ENCODE results near the gene KCNIP1.

The KCNIP1 gene

DNA sequence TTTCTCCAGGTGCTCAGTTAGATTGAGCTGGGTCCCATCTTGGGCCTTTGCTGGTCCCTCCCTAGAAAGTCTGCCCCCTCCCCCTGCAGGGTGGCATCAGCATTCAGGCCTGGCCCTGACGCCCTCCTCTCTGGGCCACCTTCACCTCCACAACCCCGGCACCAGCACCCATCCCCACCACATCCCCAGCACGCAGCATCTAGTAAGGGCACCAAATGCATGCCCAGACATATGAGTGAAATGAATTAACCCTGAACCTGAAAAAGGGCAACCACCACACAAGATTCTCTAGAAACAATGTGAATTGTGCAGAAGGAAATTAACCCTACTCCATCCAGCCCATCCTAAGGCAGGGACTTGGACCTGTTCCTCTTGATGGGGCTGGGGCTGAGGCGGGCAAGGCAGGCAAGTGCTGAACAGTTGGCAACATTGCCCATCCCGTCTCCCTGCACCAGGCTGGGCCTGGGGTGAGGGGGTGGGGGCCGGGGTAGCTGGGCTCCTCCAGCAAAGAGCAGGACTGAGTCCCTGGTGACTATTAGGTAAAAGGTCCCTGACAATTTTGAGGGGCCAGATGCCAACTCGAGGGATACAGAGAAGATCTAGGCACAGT, 125.9 kb downstream of the KCNIP1 start:
- no peak for TF ChIP-seq GATA2 (IDR thresholded peaks at IDR 0.05; ENCODE audit: low read depth, low read length)
- no peak for TF ChIP-seq GATA3 (IDR thresholded peaks at IDR 0.05; ENCODE audit: low read depth, low read length)

DNA sequence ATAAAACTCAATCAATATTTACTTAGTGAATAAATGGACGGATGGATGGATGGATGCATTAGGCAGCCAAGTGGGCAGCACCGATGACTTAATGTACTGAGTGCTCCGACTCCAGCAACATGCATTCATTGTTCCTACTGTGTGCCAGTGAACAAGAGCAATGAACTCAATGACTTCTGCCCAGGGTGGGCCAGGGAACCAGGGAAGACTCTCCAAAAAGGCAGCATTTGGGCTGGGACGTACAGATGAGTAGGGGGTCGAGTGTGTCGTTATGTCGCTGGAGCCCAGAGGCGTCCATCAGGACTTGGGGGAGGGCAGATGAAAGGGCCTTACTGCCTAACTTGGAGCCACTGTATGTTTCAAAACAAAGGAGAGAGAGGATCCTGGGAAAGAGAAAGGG, 126.4 kb downstream of the KCNIP1 start:
- TF ChIP-seq GATA3 (IDR thresholded peaks at IDR 0.05; ENCODE audit: low read depth, low read length) = no peak
- TF ChIP-seq GATA2 (IDR thresholded peaks at IDR 0.05; ENCODE audit: low read depth, low read length) = no peak

DNA sequence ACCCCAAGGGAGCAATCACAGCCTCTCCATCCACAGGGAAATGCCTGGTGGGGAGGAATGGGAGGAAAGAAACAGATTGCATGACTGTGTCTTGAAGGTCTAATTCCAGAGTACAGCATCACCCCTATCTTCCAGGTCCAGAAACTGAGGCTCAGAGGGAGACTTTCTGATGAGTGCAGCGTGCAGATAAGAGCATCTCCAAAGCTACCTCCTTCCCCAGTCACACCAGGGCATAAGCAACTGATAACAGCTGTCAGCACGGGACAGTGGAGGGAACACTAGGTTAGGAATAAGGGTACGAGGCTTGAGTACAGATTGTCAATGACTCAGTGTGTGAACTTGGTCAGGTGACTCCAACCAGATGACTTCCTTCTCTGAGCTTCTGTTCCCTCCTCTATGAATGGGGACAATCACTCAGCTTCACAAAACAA, 126.9 kb downstream of the KCNIP1 start:
- TF ChIP-seq GATA3 (IDR thresholded peaks at IDR 0.05; ENCODE audit: low read depth, low read length) (no peak), GATA2 (IDR thresholded peaks at IDR 0.05; ENCODE audit: low read depth, low read length) (no peak)

DNA sequence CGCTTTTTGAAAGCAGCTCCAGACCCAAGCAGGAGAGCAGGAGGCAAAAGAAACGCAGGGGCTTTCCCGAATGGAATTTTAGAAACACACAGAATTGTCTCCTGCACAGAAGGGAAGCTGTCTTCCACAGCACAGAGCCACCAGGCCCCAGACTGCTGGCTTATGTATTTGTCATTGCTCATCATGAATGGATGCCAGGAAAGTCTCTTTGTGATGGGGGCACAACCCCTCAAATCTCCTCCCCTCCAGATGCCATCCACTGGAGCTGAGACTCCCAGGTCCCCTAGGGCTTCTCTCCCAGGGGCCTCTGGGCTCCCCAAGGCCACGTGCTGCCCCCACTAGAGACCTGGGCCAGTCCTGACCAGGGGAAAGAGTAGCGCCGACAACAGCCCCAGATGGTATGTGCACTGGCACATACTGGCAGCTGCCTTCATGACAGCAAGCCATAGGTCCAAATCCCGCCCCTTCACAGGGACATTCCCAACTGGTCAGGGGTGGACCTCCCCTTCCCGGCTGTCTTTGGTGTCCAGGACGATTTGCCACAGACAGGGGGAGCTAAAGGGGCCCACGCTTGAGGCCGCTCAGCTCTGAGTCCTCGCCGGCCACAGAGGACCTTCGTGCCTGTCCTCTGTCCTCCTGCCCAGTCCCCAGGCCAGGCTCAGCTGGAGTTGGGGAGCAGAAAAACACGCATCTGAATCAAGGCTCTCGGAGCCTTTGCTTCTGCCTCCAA, 127.8 kb downstream of the KCNIP1 start:
- TF ChIP-seq GATA2 (IDR thresholded peaks at IDR 0.05; ENCODE audit: low read depth, low read length) (no peak), GATA3 (IDR thresholded peaks at IDR 0.05; ENCODE audit: low read depth, low read length) (no peak)

DNA sequence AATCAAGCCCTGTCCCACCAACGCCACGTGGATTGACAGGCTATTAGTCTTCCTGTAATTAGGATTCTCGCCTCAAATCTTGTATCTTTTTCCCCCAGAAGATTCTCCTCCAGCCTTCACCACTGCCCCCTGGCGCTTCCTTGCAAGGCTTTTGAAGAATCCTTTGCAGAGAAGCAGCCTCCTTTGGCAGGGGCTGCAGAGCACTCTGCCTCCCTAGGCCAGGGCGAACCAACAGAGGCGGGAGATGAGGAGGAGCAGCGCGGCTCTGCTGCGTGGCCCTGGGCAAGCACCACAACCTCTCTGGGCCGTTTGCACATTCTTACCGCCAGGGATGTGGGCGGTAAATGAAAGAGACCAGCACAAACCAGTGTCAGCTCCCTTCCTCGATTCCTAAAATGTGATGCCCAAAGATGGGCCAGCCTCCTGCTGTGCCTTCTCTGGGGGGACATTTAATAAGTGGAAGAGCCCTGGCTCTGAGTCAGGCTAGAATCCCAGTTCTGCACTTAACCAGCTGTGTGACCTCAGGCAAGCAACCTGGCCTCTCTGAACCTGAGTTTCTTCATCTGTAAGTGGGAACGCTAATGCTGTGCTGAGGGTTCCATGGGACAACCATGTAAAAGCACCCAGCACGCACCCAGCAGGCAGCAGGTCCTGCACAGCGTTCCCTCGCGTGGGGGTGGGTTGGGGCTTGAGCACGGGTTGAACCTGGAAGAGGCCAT, 128.6 kb downstream of the KCNIP1 start:
- TF ChIP-seq GATA2 (IDR thresholded peaks at IDR 0.05; ENCODE audit: low read depth, low read length) = no peak
- no peak for TF ChIP-seq GATA3 (IDR thresholded peaks at IDR 0.05; ENCODE audit: low read depth, low read length)

DNA sequence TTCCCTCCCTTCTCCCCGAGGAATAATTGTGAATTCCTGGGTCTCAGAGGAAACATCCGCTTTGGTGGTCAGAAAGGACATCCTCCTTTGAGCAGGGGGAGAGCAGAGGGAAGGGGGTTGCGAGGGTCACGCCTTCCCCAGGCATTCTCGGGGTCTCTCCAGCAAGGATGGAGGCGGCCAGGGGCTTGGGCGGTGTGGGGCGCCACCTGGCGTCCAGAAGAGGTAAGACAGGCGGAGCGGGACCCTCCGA, 129.1 kb downstream of the KCNIP1 start:
- TF ChIP-seq GATA3 (IDR thresholded peaks at IDR 0.05; ENCODE audit: low read depth, low read length) (no peak), GATA2 (IDR thresholded peaks at IDR 0.05; ENCODE audit: low read depth, low read length) (no peak)

DNA sequence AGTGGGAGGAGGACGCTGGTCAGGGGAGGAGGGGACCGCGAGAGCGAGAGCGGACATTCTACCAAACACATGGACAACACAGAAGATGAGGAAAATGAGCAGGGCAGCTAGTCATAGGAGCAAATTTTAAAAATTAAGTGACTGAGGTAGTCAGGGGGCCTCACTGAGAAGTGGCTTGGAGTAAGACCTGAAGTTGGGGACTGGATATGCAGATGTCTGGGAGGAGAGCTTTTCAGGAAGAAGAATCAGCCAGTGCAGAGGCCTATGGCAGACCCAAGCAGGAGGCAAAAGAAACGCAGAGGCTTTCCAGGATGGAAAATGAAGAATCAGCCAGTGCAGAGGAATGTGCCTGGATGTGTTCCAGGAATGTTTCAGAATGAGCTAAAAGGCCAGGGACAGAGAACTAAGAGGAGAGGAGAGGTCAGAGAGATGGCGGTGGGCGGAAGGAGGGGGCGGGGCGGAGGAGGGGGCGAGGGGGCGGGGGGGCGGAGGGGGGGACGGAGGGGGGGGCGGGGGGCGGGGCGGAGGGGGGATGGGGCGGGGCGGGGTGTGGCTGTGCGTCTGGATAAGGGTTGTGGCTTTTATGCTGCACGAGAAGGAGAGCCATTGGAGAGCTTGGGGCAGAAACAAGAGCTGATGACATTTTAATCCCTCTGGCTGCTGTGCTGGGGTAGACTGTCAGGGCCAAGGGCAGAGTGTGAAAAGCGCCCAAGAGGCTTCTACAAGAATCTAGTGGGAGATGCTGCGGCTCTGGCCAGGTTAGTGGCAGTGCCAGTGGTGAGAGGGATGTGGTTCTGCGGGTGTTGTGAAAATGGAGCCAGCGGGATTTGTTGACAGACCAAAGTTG, 129.6 kb downstream of the KCNIP1 start:
- TF ChIP-seq GATA3 (IDR thresholded peaks at IDR 0.05; ENCODE audit: low read depth, low read length) (no peak), GATA2 (IDR thresholded peaks at IDR 0.05; ENCODE audit: low read depth, low read length) (no peak)

DNA sequence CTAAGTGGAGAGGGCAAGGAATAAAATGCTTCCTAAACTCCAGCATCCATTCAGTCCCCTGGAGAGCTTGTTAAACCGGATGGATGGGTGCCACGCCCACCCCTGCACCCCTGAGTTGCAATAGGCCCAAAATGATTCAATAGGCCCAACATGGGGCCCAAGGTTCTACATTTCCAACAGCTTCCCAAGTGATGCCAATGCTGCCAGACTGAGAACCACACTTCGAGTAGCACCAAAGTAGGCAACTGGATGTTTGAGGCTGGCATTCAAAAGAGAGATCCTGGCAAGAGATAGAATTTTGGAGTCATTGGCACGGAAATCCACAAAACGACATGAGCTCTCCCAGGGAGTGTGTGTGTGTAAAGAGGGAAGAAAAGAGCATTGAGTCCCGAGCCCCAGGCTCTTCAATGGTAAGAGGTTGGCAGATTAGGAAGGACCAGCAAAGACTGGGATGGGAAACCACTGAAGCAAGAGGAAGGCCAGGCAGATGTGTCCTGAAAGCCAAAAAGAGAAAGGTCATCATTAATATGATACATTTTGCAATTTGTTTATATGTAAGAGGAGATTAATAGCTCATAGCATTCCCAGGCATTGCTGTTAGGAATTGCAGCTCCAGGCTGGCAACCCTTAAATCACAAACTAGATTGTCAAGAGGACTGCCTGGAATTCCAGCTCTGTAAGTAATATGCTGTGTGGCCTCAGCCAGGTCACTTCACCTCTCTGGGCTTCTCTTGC, 130.6 kb downstream of the KCNIP1 start:
- TF ChIP-seq GATA3 (IDR thresholded peaks at IDR 0.05; ENCODE audit: low read depth, low read length) (no peak), GATA2 (IDR thresholded peaks at IDR 0.05; ENCODE audit: low read depth, low read length) (no peak)

DNA sequence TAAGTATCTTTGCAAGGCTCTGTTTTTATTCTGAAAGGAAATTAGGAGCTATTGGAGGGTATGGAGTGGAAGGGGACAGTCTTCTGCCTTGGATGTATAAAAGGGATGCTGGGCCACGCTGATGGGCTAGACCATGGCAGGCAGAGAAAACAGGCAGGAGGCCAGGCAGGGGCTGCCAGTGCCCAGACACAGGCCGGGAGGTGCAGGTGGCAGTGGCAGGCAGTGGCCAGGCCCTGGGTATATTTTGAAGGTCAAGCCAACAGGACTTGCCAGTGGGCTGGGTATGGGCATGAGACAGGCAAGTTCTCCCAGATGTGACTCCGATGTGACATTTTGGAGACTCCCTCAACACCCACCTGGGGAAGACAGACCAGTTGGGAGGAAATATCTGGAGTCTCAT, 131.9 kb downstream of the KCNIP1 start:
- TF ChIP-seq GATA3 (IDR thresholded peaks at IDR 0.05; ENCODE audit: low read depth, low read length) (no peak), GATA2 (IDR thresholded peaks at IDR 0.05; ENCODE audit: low read depth, low read length) (no peak)

DNA sequence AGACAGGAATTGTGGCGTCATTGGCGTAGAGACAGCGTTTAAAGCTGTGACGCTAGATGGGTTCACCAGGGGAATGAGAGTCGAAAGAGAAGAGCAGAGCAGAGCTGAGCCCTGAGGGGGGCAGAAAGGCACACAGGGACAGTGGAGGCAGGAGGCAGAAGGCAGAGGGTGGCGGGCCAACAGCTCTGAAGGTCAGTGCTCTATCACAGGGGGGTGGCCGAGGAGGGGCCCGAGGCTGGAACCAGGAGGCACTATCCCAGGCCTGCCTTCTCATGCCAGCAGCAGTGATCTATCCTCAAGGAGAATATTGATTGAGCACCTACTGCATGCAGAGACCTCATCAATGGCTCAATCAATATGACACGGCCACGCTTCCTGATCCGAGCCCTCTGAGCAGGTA, 132.4 kb downstream of the KCNIP1 start:
- TF ChIP-seq GATA2 (IDR thresholded peaks at IDR 0.05; ENCODE audit: low read depth, low read length) = no peak
- TF ChIP-seq GATA3 (IDR thresholded peaks at IDR 0.05; ENCODE audit: low read depth, low read length) = no peak

DNA sequence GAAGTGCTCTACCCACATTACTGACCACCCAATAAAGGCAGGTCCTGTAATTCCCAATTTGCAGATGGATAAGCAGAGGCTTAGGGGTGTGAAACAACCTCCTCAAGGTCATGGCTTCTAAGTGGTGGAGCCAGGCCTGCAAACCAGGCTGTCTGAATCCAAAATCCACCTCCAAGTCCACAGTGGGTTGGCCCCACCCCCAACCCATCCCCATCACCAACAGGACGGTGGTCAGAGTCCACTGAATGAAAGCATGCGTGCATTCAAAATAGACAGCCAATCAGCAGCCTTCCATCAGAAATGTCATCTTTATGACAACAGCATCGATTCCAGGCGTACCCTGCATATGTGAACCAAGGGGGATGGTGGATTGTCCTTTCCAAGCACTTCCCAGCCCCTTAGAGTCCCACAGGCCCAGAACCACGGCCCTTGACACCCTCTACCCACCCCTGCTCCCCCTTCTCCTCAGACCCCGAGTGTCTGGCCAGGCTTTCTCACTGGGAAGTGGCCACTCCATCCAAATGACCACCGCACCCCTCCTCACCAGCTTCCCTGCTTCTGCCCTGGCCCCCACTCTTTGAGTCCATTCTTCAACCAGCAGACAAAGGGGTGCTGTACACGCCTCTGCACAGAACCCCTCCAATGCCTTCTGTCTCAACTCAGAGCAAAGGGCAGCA, 133.1 kb downstream of the KCNIP1 start:
- no peak for TF ChIP-seq GATA2 (IDR thresholded peaks at IDR 0.05; ENCODE audit: low read depth, low read length)
- TF ChIP-seq GATA3 (IDR thresholded peaks at IDR 0.05; ENCODE audit: low read depth, low read length) = no peak

DNA sequence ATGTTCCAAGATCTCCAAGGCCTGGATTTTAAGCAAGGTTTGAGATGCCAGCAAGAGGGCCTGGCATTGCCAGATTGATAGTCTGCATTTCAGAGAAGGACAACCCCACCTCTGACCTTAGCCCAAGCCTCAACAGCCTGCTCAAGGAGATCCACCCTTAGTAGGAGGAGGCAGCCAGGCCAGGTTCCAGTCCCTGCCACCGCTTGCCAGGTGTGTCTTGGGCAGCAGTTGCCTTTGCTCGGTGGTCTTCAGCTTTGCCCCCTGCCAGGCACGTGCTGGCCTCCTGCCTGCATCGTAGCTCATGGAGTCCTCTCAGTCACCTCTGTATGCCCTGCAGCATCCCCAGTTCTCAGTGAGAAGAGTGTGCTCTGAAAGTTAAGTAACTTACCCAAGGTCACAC, 134.2 kb downstream of the KCNIP1 start:
- TF ChIP-seq GATA2 (IDR thresholded peaks at IDR 0.05; ENCODE audit: low read depth, low read length) (no peak), GATA3 (IDR thresholded peaks at IDR 0.05; ENCODE audit: low read depth, low read length) (no peak)

Data from SH-SY5Y (cell line).